GM12873 (cell line): ENCODE results near the gene XCL1.

Experiments
- CTCF ChIP-seq: IDR thresholded peaks from 2 replicates; pipeline ENCODE4 v1.5.1; 2012; ENCODE audit warnings: low read depth, mild to moderate bottlenecking, moderate library complexity, low read length, control low read depth; ENCODE audit not compliant: insufficient read depth; ENCODE audit errors: missing control alignments

Gene XCL1

GRCh38 chr1:168572633-168573032 is 3.8 kb upstream of the XCL1 start:
- no peak for TF ChIP-seq CTCF

GRCh38 chr1:168574234-168574633 is 2.2 kb upstream of the XCL1 start:
- TF ChIP-seq CTCF = peak; percentile 37

- no peak for TF ChIP-seq CTCF
Observed at GRCh38 chr1:168581817-168582572, 5.6 kb downstream of the XCL1 start.

GRCh38 chr1:168582688-168583336 is 6.4 kb downstream of the XCL1 start:
- TF ChIP-seq CTCF = no peak

GRCh38 chr1:168583571-168583970 is 7.2 kb downstream of the XCL1 start:
- no peak for TF ChIP-seq CTCF

- TF ChIP-seq CTCF = no peak
Observed at GRCh38 chr1:168585191-168585590, 8.8 kb downstream of the XCL1 start.

GRCh38 chr1:168585937-168586336 is 9.5 kb downstream of the XCL1 start:
- no peak for TF ChIP-seq CTCF
